Diencephalon (tissue), 1 donor: Measurements from ENCODE around the gene CYP2B6. TPM values are rescaled to one million over a fixed set of nuclear protein-coding genes. Genes with fewer than 3 reads are reported as not detected.

Experiments
- total RNA-seq: library from RNA; depleted of rRNA; stranded (reverse); fragments of >200 nt; gene quantifications from one replicate; pipeline ENCODE4 v1.2.3, GENCODE V29; 2014

CYP2B6 gene
- not detected for total RNA-seq

GRCh38 chr19:40990972-40991381 lies at the start of gene CYP2B6:
Gene CYP2B6, plus strand, starts transcription at chr19:40991282. Its CDS starts 24 bp downstream, at chr19:40991306.

Other genes starting within 250 kb of the CYP2B6 start
- 0.46 TPM for gene ACTMAP, start 240.8 kb upstream of the CYP2B6 start, total RNA-seq
- 29.3 TPM for gene SNRPA, start 240.1 kb upstream of the CYP2B6 start, total RNA-seq
- 1.6 TPM for gene MIA, start 215.8 kb upstream of the CYP2B6 start, total RNA-seq
- gene RAB4B, start 213.0 kb upstream of the CYP2B6 start, total RNA-seq = 8.3 TPM
- gene EGLN2, start 192.1 kb upstream of the CYP2B6 start, total RNA-seq = 57.0 TPM
- 0.23 TPM for gene CYP2A6, start 140.8 kb upstream of the CYP2B6 start, total RNA-seq
- gene CYP2A7, start 109.1 kb upstream of the CYP2B6 start, total RNA-seq = not detected
- not detected for gene CYP2A13, start 97.2 kb downstream of the CYP2B6 start, total RNA-seq
- gene CYP2F1, start 123.2 kb downstream of the CYP2B6 start, total RNA-seq = not detected
- 3.2 TPM for gene CYP2S1, start 201.9 kb downstream of the CYP2B6 start, total RNA-seq
- gene AXL, start 227.9 kb downstream of the CYP2B6 start, total RNA-seq = 10.4 TPM